ENCODE data around the gene TMEM187. TPM values are rescaled to one million over a fixed set of nuclear protein-coding genes. Genes with fewer than 3 reads are reported as not detected.

TMEM187 gene
- total RNA-seq, 1 experiment from 2014 or later, result 9.4 TPM

- no TSS peak for BruUV-seq (replicated peaks)
- Mint-ChIP-seq H3K36me3 (ENCODE audit: insufficient read depth, unreplicated experiment) (peaks cover 5% of the 10 kb centered on the region), H3K4me1 (ENCODE audit: low read depth, unreplicated experiment) (no peaks in the 10 kb centered on the region), H3K27me3 (ENCODE audit: unreplicated experiment) (no peaks in the 10 kb centered on the region), H3K27ac (ENCODE audit: unreplicated experiment) (no peak overlapping the region), H3K4me3 (ENCODE audit: low read depth, unreplicated experiment) (no peak overlapping the region), H3K9me3 (ENCODE audit: low read depth, unreplicated experiment) (no peaks in the 10 kb centered on the region)
- CTCF ChIA-PET, result interaction anchor here (0.6 kb wide), 1 partner anchor 11 kb away, joined by 3 read pairs; no protein-coding TSS in a partner anchor
- intact Hi-C loops (cut with micrococcal nuclease; ENCODE audit: unreplicated experiment), result no loop called here
- TF ChIP-seq CTCF (IDR thresholded peaks at IDR 0.05; ENCODE audit: unreplicated experiment), result no peak
- no peak for DNase-seq
Measured at GRCh38 chrX:153981231-153981630, 8.7 kb downstream of the TMEM187 start.

- Mint-ChIP-seq H3K4me3 (ENCODE audit: low read depth, unreplicated experiment) (no peak overlapping the region), H3K4me1 (ENCODE audit: low read depth, unreplicated experiment) (no peaks in the 10 kb centered on the region), H3K27me3 (ENCODE audit: unreplicated experiment) (no peaks in the 10 kb centered on the region), H3K36me3 (ENCODE audit: insufficient read depth, unreplicated experiment) (peaks cover 5% of the 10 kb centered on the region), H3K9me3 (ENCODE audit: low read depth, unreplicated experiment) (no peaks in the 10 kb centered on the region), H3K27ac (ENCODE audit: unreplicated experiment) (no peak overlapping the region)
- CTCF ChIA-PET, result no interaction called here
- TF ChIP-seq CTCF (IDR thresholded peaks at IDR 0.05; ENCODE audit: unreplicated experiment), result no peak
- no peak for DNase-seq
- no TSS peak for BruUV-seq (replicated peaks)
- intact Hi-C loops (cut with micrococcal nuclease; ENCODE audit: unreplicated experiment), result no loop called here
Measured at GRCh38 chrX:153981771-153982533, 9.4 kb downstream of the TMEM187 start.

GRCh38 chrX:153983321-153983801 is 10.8 kb downstream of the TMEM187 start:
- H3K4me1 Mint-ChIP-seq (ENCODE audit: low read depth, unreplicated experiment), result no peaks in the 10 kb centered on the region
- no peaks in the 10 kb centered on the region for H3K9me3 Mint-ChIP-seq (ENCODE audit: low read depth, unreplicated experiment)
- H3K4me3 Mint-ChIP-seq (ENCODE audit: low read depth, unreplicated experiment), result no peak overlapping the region
- H3K27ac Mint-ChIP-seq (ENCODE audit: unreplicated experiment), result no peak overlapping the region
- BruUV-seq (replicated peaks), result no TSS peak
- H3K36me3 Mint-ChIP-seq (ENCODE audit: insufficient read depth, unreplicated experiment), result peaks cover 5% of the 10 kb centered on the region
- no peaks in the 10 kb centered on the region for H3K27me3 Mint-ChIP-seq (ENCODE audit: unreplicated experiment)
- TF ChIP-seq CTCF (IDR thresholded peaks at IDR 0.05; ENCODE audit: unreplicated experiment), result no peak
- intact Hi-C loops (cut with micrococcal nuclease; ENCODE audit: unreplicated experiment), result no loop called here
- CTCF ChIA-PET, result no interaction called here
- DNase-seq, result no peak

GRCh38 chrX:153984351-153985178 is 12.0 kb downstream of the TMEM187 start:
- no peak for TF ChIP-seq CTCF (IDR thresholded peaks at IDR 0.05; ENCODE audit: unreplicated experiment)
- no peaks in the 10 kb centered on the region for H3K4me1 Mint-ChIP-seq (ENCODE audit: low read depth, unreplicated experiment)
- no peak for DNase-seq
- CTCF ChIA-PET, result no interaction called here
- H3K9me3 Mint-ChIP-seq (ENCODE audit: low read depth, unreplicated experiment), result no peaks in the 10 kb centered on the region
- intact Hi-C loops (cut with micrococcal nuclease; ENCODE audit: unreplicated experiment), result no loop called here
- BruUV-seq (replicated peaks), result no TSS peak
- H3K27me3 Mint-ChIP-seq (ENCODE audit: unreplicated experiment), result no peaks in the 10 kb centered on the region
- H3K27ac Mint-ChIP-seq (ENCODE audit: unreplicated experiment), result no peak overlapping the region
- H3K36me3 Mint-ChIP-seq (ENCODE audit: insufficient read depth, unreplicated experiment), result peaks cover 5% of the 10 kb centered on the region
- no peak overlapping the region for H3K4me3 Mint-ChIP-seq (ENCODE audit: low read depth, unreplicated experiment)
